ENCODE measurements around the gene THSD7A. TPM values are rescaled to one million over a fixed set of nuclear protein-coding genes. Genes with fewer than 3 reads are reported as not detected.

The THSD7A gene
- total and polyA plus RNA-seq, 2 of the 8 experiments (the other 6 are each of a cell fraction or from before 2014, with no cell fraction given), result 0.44 to 1.2 TPM

DNA sequence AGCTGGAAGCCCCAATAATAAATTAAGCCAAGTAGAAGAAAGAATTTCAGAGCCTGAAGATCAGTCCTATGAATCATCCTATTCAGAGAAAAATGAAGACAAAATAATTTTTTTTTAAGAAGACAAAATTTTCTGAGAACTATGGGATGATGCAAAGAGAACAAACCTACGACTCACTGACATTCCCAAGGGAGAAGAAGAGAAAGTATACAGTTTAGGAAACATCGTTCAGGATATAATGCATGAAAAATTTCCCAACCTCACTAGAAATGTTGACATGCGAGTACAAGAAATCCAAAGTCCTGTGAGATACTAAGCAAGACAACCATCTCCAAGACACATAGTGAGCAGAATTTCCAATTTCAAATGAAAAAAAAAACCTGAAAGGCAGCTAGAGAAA is 150.5 kb downstream of the THSD7A start (continued):
- TF ChIP-seq ATF2 (IDR thresholded peaks at IDR 0.05; ENCODE audit: low read length) (no peak), SUZ12 (IDR thresholded peaks at IDR 0.05; ENCODE audit: low read length) (no peak)

All from H1 (cell line).